Body of pancreas (tissue), 4 donors: ENCODE measurements around the gene BCHE. TPM values are rescaled to one million over a fixed set of nuclear protein-coding genes. Genes with fewer than 3 reads are reported as not detected.

Experiments used
- ATAC-seq: fragments of 150-250 bp; one replicate; pipeline ENCODE4 v1.9.1; 2016
- DNase-seq, 4 donors: peaks; one replicate each; pipeline ENCODE4 v3.0.0-alpha.2; 2019
- H3K27ac ChIP-seq, 4 donors: fragments of 200-600 bp; sonication (generic); 1 replicate in 3 of 4; 2 replicates in 1 of 4; pipeline versions ENCODE4 v1.5.1 to v1.6.1; 2016 to 2019; ENCODE audit warnings: mild to moderate bottlenecking in 1 of 4, mixed read lengths in 1 of 4, moderate library complexity in 1 of 4
- H3K27me3 ChIP-seq, 2 donors: fragments of 200-600 bp; sonication (generic); one replicate each; pipeline ENCODE4 v1.6.0; 2016; ENCODE audit warnings: mild to moderate bottlenecking in 1 of 2
- H3K36me3 ChIP-seq, 2 donors: fragments of 200-600 bp; sonication (generic); replicated peaks in 1 of 2; 2 replicates each; pipeline ENCODE4 v1.5.1; 2016; ENCODE audit warnings: low read depth in 2 of 2; ENCODE audit not compliant: insufficient read depth in 1 of 2
- H3K4me1 ChIP-seq: fragments of 200-600 bp; sonication (generic); one replicate; pipeline ENCODE4 v1.6.0; 2016
- H3K4me3 ChIP-seq, 2 donors: fragments of 200-600 bp; sonication (generic); 1 replicate in 1 of 2; 2 replicates in 1 of 2; pipeline ENCODE4 v1.5.1; 2016 to 2019
- H3K9me3 ChIP-seq, 3 donors: fragments of 200-600 bp; sonication (generic); 1 replicate in 2 of 3; 2 replicates in 1 of 3; pipeline ENCODE4 v1.5.1; 2016
- CTCF ChIP-seq, 7 experiments: fragments of 450-650 bp in 4 of 7; fragments of 200-600 bp in 3 of 7; sonication (generic) in 3 of 7; IDR thresholded peaks; one replicate each; pipeline ENCODE4 v1.5.1; 2016 to 2019; ENCODE audit warnings: antibody characterized with exemption in 7 of 7
- POLR2A ChIP-seq, 3 donors: fragments of 450-650 bp; IDR thresholded peaks; one replicate each; pipeline ENCODE4 v1.6.1; 2016; ENCODE audit warnings: antibody characterized with exemption in 3 of 3, mild to moderate bottlenecking in 2 of 3
- WGBS, 2 donors: methylation state at CpG; one replicate each; pipeline ENCODE4 v1.1.5; 2017; 5-methylcytosine and 5-hydroxymethylcytosine counted together
- intact Hi-C: fragments of 100-400 bp; cut with DNase I; formaldehyde crosslinking; loops from one replicate; pipeline ENCODE4 v1.15.1; 2023
- total RNA-seq, 2 donors: library from RNA; depleted of rRNA; stranded (reverse); fragments of >200 nt; gene quantifications; one replicate each; pipeline ENCODE4 v1.1.0, GENCODE V29; 2016

The BCHE gene
- total RNA-seq, 2 donors from 2014 or later: 0.52 to 4.0 TPM

DNA sequence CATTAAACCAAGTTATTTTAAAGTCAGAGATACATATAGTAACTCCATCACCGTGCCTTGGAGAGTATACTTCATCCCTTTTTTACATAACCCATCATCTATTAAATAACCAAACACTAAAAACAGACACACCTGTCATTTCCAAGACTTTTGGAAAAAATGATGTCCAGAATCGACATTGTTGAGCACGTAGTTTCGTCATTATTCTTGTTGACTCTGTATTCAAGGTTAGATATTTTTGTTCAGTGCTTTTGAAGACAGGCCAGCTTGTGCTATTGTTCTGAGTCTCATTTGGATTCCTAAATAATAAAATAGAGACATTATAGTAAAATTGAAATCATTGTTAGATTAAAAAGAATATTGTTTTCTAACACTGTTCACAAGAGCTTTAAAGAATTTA lies 51.2 kb downstream of the BCHE start:
- intact Hi-C loops: no loop called here
- no peak overlapping the region for H3K27ac ChIP-seq
- H3K4me3 ChIP-seq: no peak overlapping the region
- TF ChIP-seq CTCF (IDR thresholded peaks at IDR 0.05) (no peak), POLR2A (IDR thresholded peaks at IDR 0.05) (no peak)
- ATAC-seq (no peak), DNase-seq (no peak)
- H3K27me3 ChIP-seq: no peaks in the 10 kb centered on the region
- no peaks in the 10 kb centered on the region for H3K36me3 ChIP-seq
- no peaks in the 10 kb centered on the region for H3K4me1 ChIP-seq
- WGBS, 2 donors: 41 to 49% methylated on average over 4 of the region's 4 CpGs
- no peaks in the 10 kb centered on the region for H3K9me3 ChIP-seq

GRCh38 chr3:165784337-165784736 lies 52.9 kb downstream of the BCHE start:
- TF ChIP-seq CTCF (IDR thresholded peaks at IDR 0.05) (no peak), POLR2A (IDR thresholded peaks at IDR 0.05) (no peak)
- intact Hi-C loops: no loop called here
- Histone ChIP-seq H3K36me3 (no peaks in the 10 kb centered on the region), H3K27ac (no peak overlapping the region), H3K27me3 (no peaks in the 10 kb centered on the region), H3K4me1 (no peaks in the 10 kb centered on the region), H3K9me3 (no peaks in the 10 kb centered on the region), H3K4me3 (no peak overlapping the region)
- ATAC-seq: no peak
- 57 to 66% methylated on average over 3 of the region's 3 CpGs for WGBS, 2 donors
- no peak for DNase-seq

- TF ChIP-seq POLR2A (IDR thresholded peaks at IDR 0.05): no peak
- TF ChIP-seq CTCF (IDR thresholded peaks at IDR 0.05): no peak
- H3K27ac ChIP-seq: no peak overlapping the region
- 14 to 15% methylated on average over 1 of the region's 1 CpG for WGBS, 2 donors
- H3K36me3 ChIP-seq: no peaks in the 10 kb centered on the region
- no peaks in the 10 kb centered on the region for H3K9me3 ChIP-seq
- ATAC-seq: peak; percentile 48
- DNase-seq: no peak
- H3K4me3 ChIP-seq: no peak overlapping the region
- intact Hi-C loops: no loop called here
- no peaks in the 10 kb centered on the region for H3K27me3 ChIP-seq
- H3K4me1 ChIP-seq: no peaks in the 10 kb centered on the region
Measured at GRCh38 chr3:165783383-165783782, 53.8 kb downstream of the BCHE start.

DNA sequence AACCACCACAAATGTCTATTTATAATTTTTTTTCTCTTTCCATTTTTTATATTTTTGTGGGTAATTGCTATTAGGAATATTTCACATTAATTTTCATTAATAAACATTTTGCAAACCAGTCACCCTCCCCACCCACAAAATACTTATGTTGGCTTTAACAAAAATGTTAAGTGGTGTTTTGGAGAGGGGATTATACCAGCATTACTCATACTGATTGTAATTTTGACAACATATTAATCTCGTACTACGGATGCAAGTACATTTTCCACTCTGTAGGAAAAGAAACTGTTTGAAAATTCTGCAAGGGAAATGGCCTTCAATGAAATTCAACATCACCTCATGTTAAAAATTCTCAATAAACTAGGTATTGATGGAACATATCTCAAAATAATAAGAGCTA lies 58.3 kb downstream of the BCHE start:
- intact Hi-C loops: no loop called here
- Histone ChIP-seq H3K4me1 (no peaks in the 10 kb centered on the region), H3K9me3 (no peaks in the 10 kb centered on the region), H3K27ac (no peak overlapping the region), H3K4me3 (no peak overlapping the region), H3K27me3 (no peaks in the 10 kb centered on the region), H3K36me3 (no peaks in the 10 kb centered on the region)
- no peak for DNase-seq
- 59 to 66% methylated on average over 2 of the region's 2 CpGs for WGBS, 2 donors
- TF ChIP-seq POLR2A (IDR thresholded peaks at IDR 0.05) (no peak), CTCF (IDR thresholded peaks at IDR 0.05) (no peak)
- ATAC-seq: no peak

GRCh38 chr3:165778456-165778855 lies 58.8 kb downstream of the BCHE start:
- Histone ChIP-seq H3K4me3 (no peak overlapping the region), H3K36me3 (no peaks in the 10 kb centered on the region), H3K9me3 (no peaks in the 10 kb centered on the region), H3K27ac (no peak overlapping the region), H3K4me1 (no peaks in the 10 kb centered on the region), H3K27me3 (no peaks in the 10 kb centered on the region)
- DNase-seq (no peak), ATAC-seq (no peak)
- TF ChIP-seq CTCF (IDR thresholded peaks at IDR 0.05): no peak
- TF ChIP-seq POLR2A (IDR thresholded peaks at IDR 0.05): no peak
- intact Hi-C loops: no loop called here
